DOHH2 (cell line): Measurements from ENCODE around the gene LRP2.

ENCODE experiments used
- CTCF ChIP-seq: fragments of 200-600 bp; sonication (generic); IDR thresholded peaks from one replicate; pipeline ENCODE4 v1.5.1; 2014; ENCODE audit warnings: antibody characterized with exemption, mild to moderate bottlenecking, low read depth, low read length; ENCODE audit not compliant: poor library complexity, severe bottlenecking
- EZH2phosphoT487 ChIP-seq: fragments of 200-600 bp; sonication (generic); IDR thresholded peaks from 2 replicates; pipeline ENCODE4 v1.6.1; 2017; ENCODE audit warnings: borderline replicate concordance, mild to moderate bottlenecking, antibody characterized with exemption, low read length, moderate library complexity, mixed read lengths

DNA sequence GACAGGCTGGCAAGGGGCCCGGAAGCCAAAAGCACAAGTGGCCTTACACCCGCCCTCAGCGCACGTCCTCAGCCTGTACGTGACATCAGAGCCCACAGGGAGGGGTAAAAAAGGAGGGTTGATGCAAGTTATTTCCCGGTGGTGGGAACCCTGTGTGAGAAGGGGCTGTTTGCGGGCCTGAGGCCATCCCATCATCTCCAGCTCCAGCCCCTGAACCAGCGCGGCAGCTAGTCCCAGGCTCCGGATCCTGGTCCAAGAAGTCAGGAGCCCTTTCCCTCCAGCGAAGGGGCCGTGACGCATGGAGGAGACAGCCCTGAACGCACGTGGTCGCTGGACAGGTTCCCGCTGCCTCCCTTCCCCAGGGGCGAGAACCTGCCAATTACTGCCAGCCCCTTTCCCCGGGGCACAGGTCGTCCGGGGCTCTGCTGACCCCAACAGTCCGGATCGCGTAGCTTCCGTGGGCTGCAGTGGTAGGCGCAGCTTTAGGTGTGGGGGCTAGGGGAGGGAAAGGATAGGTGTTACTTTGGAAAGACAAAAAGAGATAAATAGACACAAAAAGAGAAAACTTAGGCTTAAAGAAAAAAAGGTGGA lies 1.3 kb upstream of the LRP2 start:
- no peak for TF ChIP-seq EZH2phosphoT487
- no peak for TF ChIP-seq CTCF
